ENCODE data around the gene LMAN1.

- TF ChIP-seq BHLHE40 (IDR thresholded peaks at IDR 0.05; ENCODE audit: low read depth, low read length): no peak
- no peak for TF ChIP-seq CTCF (conservative IDR thresholded peaks at IDR 0.05; ENCODE audit: low read depth, low read length)
- TF ChIP-seq FOS (IDR thresholded peaks at IDR 0.05; ENCODE audit: low read depth, low read length): no peak
- no peak for TF ChIP-seq MAZ (IDR thresholded peaks at IDR 0.05; ENCODE audit: borderline replicate concordance, low read depth, low read length)
- no peak for TF ChIP-seq MAFK (IDR thresholded peaks at IDR 0.05; ENCODE audit: low read depth, low read length)
Measured at GRCh38 chr18:59380706-59381105, 21.6 kb upstream of the LMAN1 start.
